Mononuclear cell (primary cell): ENCODE results near the gene ZNF487. TPM values are rescaled to one million over a fixed set of nuclear protein-coding genes. Genes with fewer than 3 reads are reported as not detected.
A peak's percentile ranks its signal among the peaks of the same experiment; 100 is the strongest.

Source experiments
- H3K27me3 ChIP-seq: 2 replicates; pipeline ENCODE4 v1.6.0; 2011; ENCODE audit warnings: low read length, control low read depth; ENCODE audit not compliant: insufficient read depth
- H3K4me1 ChIP-seq: 2 replicates; pipeline ENCODE4 v1.5.1; 2011; ENCODE audit warnings: mild to moderate bottlenecking, low read length, control low read depth; ENCODE audit not compliant: insufficient read depth
- H3K4me3 ChIP-seq: 2 replicates; pipeline ENCODE4 v1.5.1; 2011; ENCODE audit warnings: mild to moderate bottlenecking, low read length, moderate library complexity
- H3K9me3 ChIP-seq: 2 replicates; pipeline ENCODE4 v1.5.1; 2011; ENCODE audit warnings: low read depth, mild to moderate bottlenecking, control low read depth, low read length
- total RNA-seq: library from RNA; depleted of rRNA; stranded (reverse); fragments of >200 nt; gene quantifications from one replicate; pipeline ENCODE4 v1.2.3, GENCODE V29; 2012

ZNF487 gene
- total RNA-seq, 1 donor, result 13.1 TPM

GRCh38 chr10:43399320-43400310, 37.3 kb upstream of the ZNF487 start:
- H3K4me1 ChIP-seq, result peaks cover 84% of the 10 kb centered on the region
- H3K4me3 ChIP-seq, result no peak overlapping the region
- H3K27me3 ChIP-seq, result no peaks in the 10 kb centered on the region
- no peaks in the 10 kb centered on the region for H3K9me3 ChIP-seq

- no peak overlapping the region for H3K4me3 ChIP-seq
- no peaks in the 10 kb centered on the region for H3K9me3 ChIP-seq
- H3K4me1 ChIP-seq, result peaks cover 84% of the 10 kb centered on the region
- no peaks in the 10 kb centered on the region for H3K27me3 ChIP-seq
These were observed 35.3 kb upstream of the ZNF487 start for GRCh38 chr10:43401627-43402026.

DNA sequence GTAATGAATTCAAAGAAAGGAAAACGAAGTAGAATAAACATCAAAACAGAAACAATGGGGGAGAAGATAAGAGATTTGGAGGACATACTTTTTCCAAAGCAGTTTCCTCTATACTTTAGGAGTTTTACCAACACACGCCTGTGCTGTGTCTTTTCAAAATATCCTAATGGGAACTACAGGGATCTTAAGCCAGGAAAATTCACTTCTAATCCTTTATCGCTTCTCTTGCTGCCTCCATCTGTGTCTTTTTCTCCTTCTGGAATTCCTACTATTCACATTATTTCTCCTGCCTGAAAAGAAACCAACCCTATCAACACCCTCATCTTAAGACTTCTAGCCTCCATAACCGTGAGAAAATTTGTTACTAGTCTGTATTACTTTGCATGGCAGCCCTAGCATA, 34.7 kb upstream of the ZNF487 start:
- Histone ChIP-seq H3K9me3 (no peaks in the 10 kb centered on the region), H3K27me3 (no peaks in the 10 kb centered on the region)

DNA sequence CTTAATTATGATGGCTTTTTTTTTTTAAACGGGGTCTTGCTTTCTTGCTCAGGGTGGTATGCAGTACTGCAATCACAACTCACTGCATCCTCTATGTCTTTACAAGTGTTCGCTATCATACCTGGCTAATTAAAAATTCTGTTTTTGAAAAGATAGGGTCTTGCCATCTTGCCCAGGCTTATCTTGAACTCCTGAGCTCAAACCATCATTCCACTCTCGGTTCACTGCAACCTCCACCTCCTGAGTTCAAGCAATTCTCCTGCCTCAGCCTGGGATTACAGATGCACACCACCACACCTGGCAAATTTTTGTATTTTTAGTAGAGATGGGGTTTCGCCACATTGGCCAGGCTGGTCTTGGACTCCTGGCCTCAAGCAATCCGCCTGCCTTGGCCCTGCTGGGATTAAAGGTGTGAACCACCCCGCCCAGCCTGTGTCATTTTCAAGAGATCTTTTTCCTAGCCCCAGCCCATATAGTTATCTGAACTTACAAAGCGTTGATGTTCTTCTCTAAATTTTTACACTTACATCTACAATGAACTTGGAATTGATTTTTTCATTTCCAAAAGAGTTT, 33.9 kb upstream of the ZNF487 start:
- Histone ChIP-seq H3K27me3 (no peaks in the 10 kb centered on the region), H3K9me3 (no peaks in the 10 kb centered on the region), H3K4me3 (no peak overlapping the region), H3K4me1 (peaks cover 79% of the 10 kb centered on the region)

More for the DNA sequence above, 34.7 kb upstream of the ZNF487 start:
- peaks cover 85% of the 10 kb centered on the region for H3K4me1 ChIP-seq
- H3K4me3 ChIP-seq, result no peak overlapping the region

GRCh38 chr10:43403911-43404703, 32.8 kb upstream of the ZNF487 start:
- no peaks in the 10 kb centered on the region for H3K9me3 ChIP-seq
- H3K4me1 ChIP-seq, result peaks cover 68% of the 10 kb centered on the region
- H3K4me3 ChIP-seq, result peak overlapping the region; percentile 29
- H3K27me3 ChIP-seq, result no peaks in the 10 kb centered on the region

- peaks cover 62% of the 10 kb centered on the region for H3K4me1 ChIP-seq
- H3K4me3 ChIP-seq, result peak overlapping the region; percentile 29
- no peaks in the 10 kb centered on the region for H3K27me3 ChIP-seq
- no peaks in the 10 kb centered on the region for H3K9me3 ChIP-seq
These were observed 32.2 kb upstream of the ZNF487 start for GRCh38 chr10:43404704-43405084.

DNA sequence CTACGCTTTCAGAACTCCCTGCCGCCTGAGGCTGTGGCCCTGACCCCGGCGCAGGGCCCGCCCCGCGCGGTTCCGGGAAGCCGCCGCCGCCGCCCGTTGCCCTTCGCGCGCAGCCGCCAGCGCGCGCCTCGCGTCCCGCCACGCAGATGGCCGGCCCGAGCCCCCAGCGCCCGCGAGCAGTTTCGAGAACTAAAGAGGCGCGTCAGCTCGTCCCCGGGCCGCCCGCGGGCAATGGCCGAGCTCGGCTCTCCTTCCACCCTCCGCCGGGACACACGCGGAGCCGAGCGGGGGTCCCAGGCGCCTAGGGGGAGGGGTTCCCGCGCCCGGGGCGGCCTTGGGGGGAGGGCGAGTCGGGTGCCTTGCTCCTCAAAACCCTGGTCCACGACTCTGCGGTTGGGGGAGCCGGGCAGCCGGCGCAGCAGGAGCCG, 29.7 kb upstream of the ZNF487 start:
- peaks cover 49% of the 10 kb centered on the region for H3K4me1 ChIP-seq
- peak overlapping the region; percentile 83 for H3K4me3 ChIP-seq
- H3K9me3 ChIP-seq, result no peaks in the 10 kb centered on the region
- H3K27me3 ChIP-seq, result no peaks in the 10 kb centered on the region

DNA sequence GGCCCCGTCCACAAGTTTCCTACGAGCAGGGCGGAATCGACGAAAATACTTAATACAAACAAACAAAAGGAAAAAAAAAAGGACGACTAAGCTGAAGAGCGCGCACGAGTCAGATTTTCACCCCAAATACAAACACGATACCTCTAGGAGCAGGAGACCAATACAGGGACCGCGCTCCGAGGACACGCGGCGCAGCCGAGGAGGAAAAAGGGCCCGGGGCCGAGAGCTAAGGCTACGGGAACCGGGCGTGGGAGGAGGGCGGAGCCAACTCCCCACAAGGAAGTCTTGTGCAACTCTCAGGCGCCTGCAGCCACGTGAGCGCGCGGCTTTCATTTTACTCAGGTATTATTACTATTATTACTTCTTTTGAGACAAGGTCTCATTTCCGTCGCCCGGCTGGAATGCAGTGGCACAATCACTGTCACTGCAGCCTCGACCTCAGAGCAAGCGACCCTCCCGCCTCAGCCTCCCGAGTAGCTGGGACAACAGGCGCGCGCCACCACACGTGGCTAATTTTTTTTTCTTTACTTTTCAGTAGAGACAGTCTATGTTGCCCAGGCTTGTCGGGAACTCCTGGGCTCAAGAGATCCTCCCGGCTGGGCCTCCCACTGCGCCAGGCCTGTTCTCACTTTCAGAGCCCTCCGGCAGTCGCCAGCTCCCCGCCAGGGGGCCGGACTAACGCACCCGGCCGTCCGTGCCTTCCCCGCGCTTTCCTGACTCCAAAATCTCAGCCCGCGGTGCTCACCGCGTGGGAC, 29.2 kb upstream of the ZNF487 start:
- no peaks in the 10 kb centered on the region for H3K27me3 ChIP-seq
- H3K4me3 ChIP-seq, result peak overlapping the region; percentile 83
- no peaks in the 10 kb centered on the region for H3K9me3 ChIP-seq
- H3K4me1 ChIP-seq, result peaks cover 47% of the 10 kb centered on the region

- Histone ChIP-seq H3K4me1 (peaks cover 41% of the 10 kb centered on the region), H3K9me3 (no peaks in the 10 kb centered on the region), H3K27me3 (no peaks in the 10 kb centered on the region), H3K4me3 (peak overlapping the region; percentile 83)
These were observed 28.6 kb upstream of the ZNF487 start for GRCh38 chr10:43408331-43408709.

- no peaks in the 10 kb centered on the region for H3K9me3 ChIP-seq
- no peaks in the 10 kb centered on the region for H3K27me3 ChIP-seq
- H3K4me1 ChIP-seq, result peaks cover 36% of the 10 kb centered on the region
- H3K4me3 ChIP-seq, result peak within 1 kb of the TSS; percentile 83
These were observed 28.1 kb upstream of the ZNF487 start, which contains the start of gene HNRNPF for GRCh38 chr10:43408710-43409384. HNRNPF (minus strand) TSS chr10:43409186; CDS start chr10:43387884, 21,302 bp downstream.

- Histone ChIP-seq H3K27me3 (no peaks in the 10 kb centered on the region), H3K9me3 (no peaks in the 10 kb centered on the region), H3K4me3 (peak overlapping the region; percentile 83), H3K4me1 (peaks cover 29% of the 10 kb centered on the region)
These were observed 27.4 kb upstream of the ZNF487 start for GRCh38 chr10:43409385-43410109.

GRCh38 chr10:43410345-43410744, 26.6 kb upstream of the ZNF487 start:
- Histone ChIP-seq H3K27me3 (no peaks in the 10 kb centered on the region), H3K9me3 (no peaks in the 10 kb centered on the region), H3K4me3 (no peak overlapping the region), H3K4me1 (peaks cover 22% of the 10 kb centered on the region)

- Histone ChIP-seq H3K9me3 (no peaks in the 10 kb centered on the region), H3K4me3 (no peak overlapping the region), H3K27me3 (no peaks in the 10 kb centered on the region), H3K4me1 (peaks cover 17% of the 10 kb centered on the region)
These were observed 25.4 kb upstream of the ZNF487 start for GRCh38 chr10:43411536-43411935.
